ENCODE measurements around the gene KIRREL1.

DNA sequence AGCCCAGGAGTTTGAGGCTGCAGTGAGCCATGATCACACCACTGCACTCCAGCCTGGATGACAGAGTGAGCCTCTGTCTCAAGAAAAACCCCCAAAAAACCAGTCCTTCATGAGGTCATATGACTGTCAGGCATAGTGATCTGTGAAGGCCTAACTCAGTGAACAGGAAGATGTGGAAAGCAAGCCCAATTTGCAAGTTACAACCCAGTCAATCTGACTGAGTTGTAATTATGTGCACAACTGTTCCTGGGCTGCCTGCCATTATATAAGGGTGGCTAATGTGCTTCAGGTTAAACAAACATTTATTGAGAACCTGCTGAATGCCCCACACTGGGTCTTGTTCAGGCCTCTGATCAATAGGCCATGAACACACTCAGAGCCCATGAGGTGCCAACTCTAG lies 38.2 kb upstream of the KIRREL1 start:
- TF ChIP-seq, protein P1, sequence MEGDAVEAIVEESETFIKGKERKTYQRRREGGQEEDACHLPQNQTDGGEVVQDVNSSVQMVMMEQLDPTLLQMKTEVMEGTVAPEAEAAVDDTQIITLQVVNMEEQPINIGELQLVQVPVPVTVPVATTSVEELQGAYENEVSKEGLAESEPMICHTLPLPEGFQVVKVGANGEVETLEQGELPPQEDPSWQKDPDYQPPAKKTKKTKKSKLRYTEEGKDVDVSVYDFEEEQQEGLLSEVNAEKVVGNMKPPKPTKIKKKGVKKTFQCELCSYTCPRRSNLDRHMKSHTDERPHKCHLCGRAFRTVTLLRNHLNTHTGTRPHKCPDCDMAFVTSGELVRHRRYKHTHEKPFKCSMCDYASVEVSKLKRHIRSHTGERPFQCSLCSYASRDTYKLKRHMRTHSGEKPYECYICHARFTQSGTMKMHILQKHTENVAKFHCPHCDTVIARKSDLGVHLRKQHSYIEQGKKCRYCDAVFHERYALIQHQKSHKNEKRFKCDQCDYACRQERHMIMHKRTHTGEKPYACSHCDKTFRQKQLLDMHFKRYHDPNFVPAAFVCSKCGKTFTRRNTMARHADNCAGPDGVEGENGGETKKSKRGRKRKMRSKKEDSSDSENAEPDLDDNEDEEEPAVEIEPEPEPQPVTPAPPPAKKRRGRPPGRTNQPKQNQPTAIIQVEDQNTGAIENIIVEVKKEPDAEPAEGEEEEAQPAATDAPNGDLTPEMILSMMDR (conservative IDR thresholded peaks at IDR 0.05 in 1 of 2, IDR thresholded peaks at IDR 0.05 in 1 of 2; ENCODE audit: low read depth in 1 of 2, low read length in 2 of 2): no peak
- TF ChIP-seq EZH2 (IDR thresholded peaks at IDR 0.05; ENCODE audit: low read length, missing control alignments): no peak

Measured in fibroblast of lung (primary cell).